Hepatocyte (in vitro differentiated cells): ENCODE data around the gene STAM. TPM values are rescaled to one million over a fixed set of nuclear protein-coding genes. Genes with fewer than 3 reads are reported as not detected.

Source experiments
- DNase-seq: peaks from one replicate; pipeline ENCODE4 v3.0.0-alpha.2; 2016; ENCODE audit warnings: low spot score
- H2AFZ ChIP-seq: fragments of 200-600 bp; sonication (generic); 2 replicates; pipeline ENCODE4 v1.6.0; 2016; ENCODE audit warnings: antibody characterized with exemption, mild to moderate bottlenecking
- H3K27ac ChIP-seq: fragments of 200-600 bp; sonication (generic); 2 replicates; pipeline ENCODE4 v1.5.1; 2016; ENCODE audit warnings: mild to moderate bottlenecking
- H3K27me3 ChIP-seq: fragments of 200-600 bp; sonication (generic); 2 replicates; pipeline ENCODE4 v1.6.1; 2016
- H3K36me3 ChIP-seq: fragments of 200-600 bp; sonication (generic); replicated peaks from 2 replicates; pipeline ENCODE4 v1.5.1; 2016; ENCODE audit warnings: low read depth; ENCODE audit not compliant: insufficient read depth
- H3K4me1 ChIP-seq: fragments of 200-600 bp; sonication (generic); 2 replicates; pipeline ENCODE4 v1.5.1; 2016; ENCODE audit warnings: mild to moderate bottlenecking, moderate library complexity; ENCODE audit not compliant: insufficient read depth
- H3K4me2 ChIP-seq: fragments of 200-600 bp; sonication (generic); 2 replicates; pipeline ENCODE4 v1.6.0; 2016
- H3K4me3 ChIP-seq: fragments of 200-600 bp; sonication (generic); 2 replicates; pipeline ENCODE4 v1.5.1; 2016; ENCODE audit warnings: mild to moderate bottlenecking
- H3K79me2 ChIP-seq: fragments of 200-600 bp; sonication (generic); 2 replicates; pipeline ENCODE4 v1.6.0; 2017; ENCODE audit warnings: mild to moderate bottlenecking
- H3K9me2 ChIP-seq: fragments of 200-600 bp; sonication (generic); replicated peaks from 2 replicates; pipeline ENCODE4 v1.6.0; 2017; ENCODE audit warnings: mild to moderate bottlenecking; ENCODE audit not compliant: insufficient read depth
- H3K9me3 ChIP-seq: fragments of 200-600 bp; sonication (generic); 2 replicates; pipeline ENCODE4 v1.5.1; 2016; ENCODE audit warnings: low read depth, mild to moderate bottlenecking
- H4K20me1 ChIP-seq: fragments of 200-600 bp; sonication (generic); 2 replicates; pipeline ENCODE4 v1.6.0; 2016; ENCODE audit warnings: mild to moderate bottlenecking; ENCODE audit not compliant: insufficient read depth, poor library complexity, severe bottlenecking
- EZH2 ChIP-seq: fragments of 200-600 bp; sonication (generic); IDR thresholded peaks from 2 replicates; pipeline ENCODE4 v1.6.1; 2016; ENCODE audit warnings: antibody characterized with exemption, mild to moderate bottlenecking, borderline replicate concordance
- EZH2phosphoT487 ChIP-seq: fragments of 200-600 bp; sonication (generic); IDR thresholded peaks from one replicate; pipeline ENCODE4 v1.6.1; 2018; ENCODE audit warnings: antibody characterized with exemption, mild to moderate bottlenecking, low read depth, moderate library complexity; ENCODE audit not compliant: unreplicated experiment, severe bottlenecking
- WGBS: methylation state at CpG from one replicate; pipeline ENCODE4 v1.1.6; 2016; ENCODE audit warnings: low lambda C conversion rate; ENCODE audit errors: missing lambda C conversion rate; 5-methylcytosine and 5-hydroxymethylcytosine counted together
- polyA plus RNA-seq: library from polyadenylated mRNA; unstranded; fragments of >200 nt; fragmentation: Nextera tagmentation; extraction: Ambion mirVana; gene quantifications from 2 replicates; pipeline ENCODE4 v1.2.1, GENCODE V29; 2016
- total RNA-seq: library from RNA; depleted of rRNA; stranded (reverse); fragments of >200 nt; gene quantifications from 2 replicates; pipeline ENCODE4 v1.2.3, GENCODE V29; 2014
- TF ChIP-seq, protein P1 (sequence below): fragments of 200-600 bp; sonication (generic); IDR thresholded peaks from 2 replicates; pipeline ENCODE4 v1.5.1; 2016; ENCODE audit warnings: antibody characterized with exemption, mild to moderate bottlenecking; ENCODE audit not compliant: poor library complexity

Gene STAM
- total and polyA plus RNA-seq, 2 experiments from 2014 or later, result 20.6 to 29.9 TPM

DNA sequence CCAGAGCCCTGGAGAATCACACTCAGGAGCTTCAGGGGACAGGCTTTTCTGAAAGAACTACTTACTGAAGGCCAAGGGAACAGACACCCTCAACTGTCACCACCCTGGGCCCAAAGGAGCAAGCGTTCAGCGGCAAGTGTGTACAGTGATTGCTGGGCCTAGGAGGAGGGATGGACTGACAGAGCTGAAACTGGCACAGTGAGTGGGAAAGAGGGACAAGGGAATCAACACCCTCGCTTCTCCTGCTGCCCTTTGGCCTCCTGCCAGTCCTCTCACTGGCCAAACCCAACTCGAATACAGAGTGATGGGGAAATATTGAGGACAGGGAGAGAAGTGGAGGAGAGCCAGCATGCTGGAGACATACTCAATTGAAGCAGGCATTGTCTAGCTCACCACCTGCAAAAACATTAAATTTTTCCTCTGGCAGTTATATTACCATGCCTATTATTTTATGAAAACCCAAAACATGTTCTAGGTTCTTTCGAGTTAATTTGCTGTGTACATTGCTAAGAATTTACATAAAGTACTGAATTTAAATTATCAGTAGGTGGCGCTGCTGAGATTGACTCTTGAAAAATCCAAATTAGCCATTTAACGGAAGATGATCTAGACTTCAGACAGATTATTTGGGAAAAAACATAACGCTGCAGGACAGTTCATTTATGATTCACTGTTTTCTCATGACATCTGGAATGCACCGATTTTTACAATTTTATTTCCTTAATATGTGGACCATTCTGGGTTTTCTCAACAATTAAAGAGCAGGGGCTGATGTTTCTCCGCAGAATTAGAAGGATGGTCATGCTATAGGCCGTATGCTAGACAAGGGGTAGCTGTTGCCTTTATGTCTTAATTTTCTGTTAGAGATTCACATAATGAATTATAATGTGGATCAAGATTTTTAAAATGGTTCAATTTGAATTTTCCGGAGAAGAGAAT lies 93.3 kb downstream of the STAM start:
- Histone ChIP-seq H3K9me2 (no peaks in the 10 kb centered on the region), H3K9me3 (no peaks in the 10 kb centered on the region), H3K79me2 (no peaks in the 10 kb centered on the region), H3K4me2 (no peak overlapping the region), H2AFZ (no peak overlapping the region), H4K20me1 (no peaks in the 10 kb centered on the region), H3K27ac (no peak overlapping the region), H3K36me3 (no peaks in the 10 kb centered on the region), H3K27me3 (no peaks in the 10 kb centered on the region), H3K4me3 (no peak overlapping the region), H3K4me1 (no peaks in the 10 kb centered on the region)
- 60% methylated on average over 12 of the region's 12 CpGs for WGBS
- DNase-seq, result peak; percentile 64
- TF ChIP-seq, protein P1, sequence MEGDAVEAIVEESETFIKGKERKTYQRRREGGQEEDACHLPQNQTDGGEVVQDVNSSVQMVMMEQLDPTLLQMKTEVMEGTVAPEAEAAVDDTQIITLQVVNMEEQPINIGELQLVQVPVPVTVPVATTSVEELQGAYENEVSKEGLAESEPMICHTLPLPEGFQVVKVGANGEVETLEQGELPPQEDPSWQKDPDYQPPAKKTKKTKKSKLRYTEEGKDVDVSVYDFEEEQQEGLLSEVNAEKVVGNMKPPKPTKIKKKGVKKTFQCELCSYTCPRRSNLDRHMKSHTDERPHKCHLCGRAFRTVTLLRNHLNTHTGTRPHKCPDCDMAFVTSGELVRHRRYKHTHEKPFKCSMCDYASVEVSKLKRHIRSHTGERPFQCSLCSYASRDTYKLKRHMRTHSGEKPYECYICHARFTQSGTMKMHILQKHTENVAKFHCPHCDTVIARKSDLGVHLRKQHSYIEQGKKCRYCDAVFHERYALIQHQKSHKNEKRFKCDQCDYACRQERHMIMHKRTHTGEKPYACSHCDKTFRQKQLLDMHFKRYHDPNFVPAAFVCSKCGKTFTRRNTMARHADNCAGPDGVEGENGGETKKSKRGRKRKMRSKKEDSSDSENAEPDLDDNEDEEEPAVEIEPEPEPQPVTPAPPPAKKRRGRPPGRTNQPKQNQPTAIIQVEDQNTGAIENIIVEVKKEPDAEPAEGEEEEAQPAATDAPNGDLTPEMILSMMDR, result peak; percentile 69
- no peak for TF ChIP-seq EZH2

DNA sequence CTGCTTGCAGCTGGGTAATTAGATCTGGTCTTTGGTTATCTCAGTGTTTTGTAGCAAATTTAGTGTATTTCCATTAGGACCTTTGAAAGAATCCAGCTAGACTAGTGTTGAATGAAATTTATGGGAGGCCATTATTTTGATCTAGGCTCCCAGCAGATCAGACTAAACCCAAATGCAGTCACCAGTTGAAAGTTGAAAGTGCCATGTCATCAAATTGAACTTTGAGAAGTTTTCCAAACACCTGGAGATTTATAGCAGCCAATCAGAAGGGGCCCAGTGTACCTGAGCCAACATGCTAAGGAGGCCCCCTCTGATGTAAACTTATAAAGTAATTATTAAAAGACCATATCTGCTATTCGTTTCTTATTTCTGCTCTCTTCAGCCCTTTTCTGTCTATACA lies 96.7 kb downstream of the STAM start:
- Histone ChIP-seq H3K4me3 (no peak overlapping the region), H3K4me2 (no peak overlapping the region), H2AFZ (no peak overlapping the region), H3K9me2 (no peaks in the 10 kb centered on the region), H4K20me1 (no peaks in the 10 kb centered on the region), H3K27ac (no peak overlapping the region), H3K27me3 (no peaks in the 10 kb centered on the region), H3K79me2 (no peaks in the 10 kb centered on the region), H3K36me3 (no peaks in the 10 kb centered on the region), H3K9me3 (no peaks in the 10 kb centered on the region), H3K4me1 (no peaks in the 10 kb centered on the region)
- WGBS, result 81% methylated on average over 1 of the region's 1 CpG
- DNase-seq, result no peak
- TF ChIP-seq EZH2 (no peak), EZH2phosphoT487 (no peak)
- TF ChIP-seq, protein P1, result no peak

DNA sequence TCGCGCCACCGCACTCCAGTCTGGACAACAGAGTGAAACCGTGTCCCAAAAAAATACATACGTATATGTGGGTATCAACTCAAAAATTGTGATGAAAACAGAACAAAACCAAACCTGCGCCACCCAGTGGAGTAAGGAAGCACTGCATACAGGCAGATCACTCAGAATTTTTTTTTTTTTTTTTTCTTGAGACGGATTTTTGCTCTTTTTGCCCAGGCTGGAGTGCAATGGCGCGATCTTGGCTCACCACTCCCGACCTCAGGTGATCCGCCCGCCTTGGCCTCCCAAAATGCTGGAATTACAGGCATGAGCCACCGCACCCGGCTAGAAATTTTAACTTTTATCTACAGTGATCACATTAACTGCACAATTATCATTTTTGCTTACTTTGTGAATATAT lies 99.0 kb downstream of the STAM start:
- H3K9me3 ChIP-seq, result no peaks in the 10 kb centered on the region
- no peaks in the 10 kb centered on the region for H3K4me1 ChIP-seq
- no peaks in the 10 kb centered on the region for H3K27me3 ChIP-seq
- TF ChIP-seq, protein P1, result peak; percentile 78
- TF ChIP-seq EZH2phosphoT487, result no peak
- H3K4me3 ChIP-seq, result no peak overlapping the region
- H4K20me1 ChIP-seq, result no peaks in the 10 kb centered on the region
- no peaks in the 10 kb centered on the region for H3K36me3 ChIP-seq
- peak; percentile 47 for DNase-seq
- WGBS, result 27% methylated on average over 14 of the region's 14 CpGs
- no peak overlapping the region for H3K27ac ChIP-seq
- H3K4me2 ChIP-seq, result peak overlapping the region; percentile 64
- H2AFZ ChIP-seq, result peak overlapping the region; percentile 40
- no peaks in the 10 kb centered on the region for H3K79me2 ChIP-seq
- H3K9me2 ChIP-seq, result no peaks in the 10 kb centered on the region
